GM19099 (cell line): ENCODE data around the gene RHBDD3.

Experiments
- POLR2A ChIP-seq: IDR thresholded peaks from 3 replicates; pipeline ENCODE4 v1.6.1; 2011; ENCODE audit warnings: low read depth; ENCODE audit not compliant: insufficient read length; ENCODE audit errors: extremely low read depth

Gene RHBDD3

GRCh38 chr22:29267858-29268510, at the start of gene RHBDD3, which contains the start of gene EWSR1:
RHBDD3 (minus strand) TSS chr22:29267981; CDS start chr22:29265626, 2,355 bp downstream.
EWSR1 (plus strand) TSS chr22:29268268; CDS start chr22:29268337, 69 bp downstream.
- TF ChIP-seq POLR2A: peak; percentile 76

DNA sequence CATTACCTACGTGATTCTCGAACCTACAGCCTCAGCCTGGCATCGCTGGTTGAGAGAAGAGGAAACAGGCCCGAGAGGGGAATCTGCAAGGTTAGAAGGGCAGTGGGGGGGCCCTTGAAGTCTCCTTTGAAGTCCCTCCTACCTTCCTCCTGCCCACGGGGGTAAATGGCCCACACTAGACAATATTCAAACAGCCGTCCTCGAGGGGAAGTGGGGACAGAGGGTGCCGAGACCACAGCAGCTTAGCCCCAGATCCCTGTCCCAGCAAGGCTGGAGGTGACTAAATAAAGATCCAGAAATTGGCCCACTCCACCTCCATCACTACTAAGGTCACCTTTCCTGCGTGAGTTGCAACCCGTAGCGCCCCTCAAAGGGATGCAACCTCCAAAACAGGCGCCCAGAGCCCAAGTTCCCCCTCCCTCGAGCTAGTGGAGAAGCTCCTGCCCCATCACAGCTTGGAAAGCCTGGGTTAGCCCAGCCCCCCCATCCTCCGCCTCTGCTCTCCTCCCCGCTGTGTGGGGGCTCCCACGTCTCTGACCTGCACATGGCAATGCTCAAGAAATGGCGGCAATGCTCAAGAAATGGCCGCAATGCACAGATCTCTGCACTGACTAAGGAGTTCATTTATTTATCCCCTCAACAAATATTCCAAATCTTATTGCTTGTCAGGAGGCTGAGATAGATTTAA, 48.5 kb upstream of the RHBDD3 start:
- TF ChIP-seq POLR2A: no peak

GRCh38 chr22:29315286-29316140, 47.7 kb upstream of the RHBDD3 start, which contains the start of gene RASL10A:
RASL10A (minus strand) TSS chr22:29315697; CDS start chr22:29315246, 451 bp downstream.
- no peak for TF ChIP-seq POLR2A

DNA sequence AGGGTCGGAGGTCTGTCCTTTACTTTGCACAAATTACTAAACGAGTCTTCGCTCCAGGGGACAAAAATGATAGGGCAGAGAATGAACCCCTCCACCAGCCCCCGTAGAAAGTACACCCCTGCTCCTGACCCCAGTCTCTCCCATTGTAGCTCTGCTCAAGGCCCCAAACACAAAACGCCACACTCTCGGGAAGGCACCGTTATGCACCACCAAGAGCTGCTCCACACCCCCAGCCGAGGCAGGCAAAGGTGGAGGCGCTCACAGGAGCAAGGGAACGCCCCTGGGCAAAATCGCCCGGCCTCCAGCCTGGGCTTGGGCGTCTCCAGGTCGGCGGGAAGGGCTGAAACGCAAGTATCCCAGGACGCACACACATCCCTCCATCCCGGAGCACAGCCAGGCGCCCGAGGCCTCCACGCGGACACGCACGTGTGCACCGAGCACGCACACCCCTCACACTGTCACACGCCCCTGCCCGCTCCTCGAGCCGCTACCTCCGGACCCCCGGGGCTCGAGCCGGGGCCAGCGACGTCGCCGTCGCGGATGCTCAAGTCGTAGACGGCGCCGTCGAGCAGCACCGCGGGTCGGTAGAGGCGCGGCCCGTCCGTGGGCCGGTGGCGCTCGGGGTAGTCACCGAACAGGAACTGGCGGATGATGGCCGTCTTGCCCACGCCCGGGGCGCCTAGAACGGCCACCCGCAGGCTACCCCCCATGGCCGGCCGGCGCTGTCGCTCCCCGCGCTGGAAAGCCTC, 46.9 kb upstream of the RHBDD3 start:
- TF ChIP-seq POLR2A: no peak

GRCh38 chr22:29313576-29314466, 46.0 kb upstream of the RHBDD3 start:
- TF ChIP-seq POLR2A: no peak

DNA sequence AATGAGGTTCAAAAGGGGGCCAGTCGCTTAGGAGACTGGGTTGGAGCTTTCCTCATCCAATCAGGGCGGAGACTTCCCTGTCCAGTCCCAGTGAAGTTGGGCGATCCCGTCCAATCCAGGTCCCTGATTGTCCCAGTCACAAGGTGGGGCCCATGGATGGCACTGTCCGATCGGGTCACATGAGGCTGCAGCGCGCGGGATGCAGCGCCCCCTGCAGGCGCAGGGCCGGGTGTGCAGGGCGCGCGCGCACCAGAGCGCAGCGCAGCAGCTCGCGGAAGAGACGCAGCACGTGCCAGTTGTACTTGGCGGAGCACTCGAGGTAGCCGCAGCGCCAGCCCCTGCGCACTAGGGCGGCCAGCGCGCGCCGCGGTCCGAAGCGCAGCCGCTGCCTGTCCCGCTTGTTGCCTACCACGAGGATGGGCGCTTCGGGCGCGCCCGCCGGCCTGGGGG, 45.4 kb upstream of the RHBDD3 start:
- no peak for TF ChIP-seq POLR2A

DNA sequence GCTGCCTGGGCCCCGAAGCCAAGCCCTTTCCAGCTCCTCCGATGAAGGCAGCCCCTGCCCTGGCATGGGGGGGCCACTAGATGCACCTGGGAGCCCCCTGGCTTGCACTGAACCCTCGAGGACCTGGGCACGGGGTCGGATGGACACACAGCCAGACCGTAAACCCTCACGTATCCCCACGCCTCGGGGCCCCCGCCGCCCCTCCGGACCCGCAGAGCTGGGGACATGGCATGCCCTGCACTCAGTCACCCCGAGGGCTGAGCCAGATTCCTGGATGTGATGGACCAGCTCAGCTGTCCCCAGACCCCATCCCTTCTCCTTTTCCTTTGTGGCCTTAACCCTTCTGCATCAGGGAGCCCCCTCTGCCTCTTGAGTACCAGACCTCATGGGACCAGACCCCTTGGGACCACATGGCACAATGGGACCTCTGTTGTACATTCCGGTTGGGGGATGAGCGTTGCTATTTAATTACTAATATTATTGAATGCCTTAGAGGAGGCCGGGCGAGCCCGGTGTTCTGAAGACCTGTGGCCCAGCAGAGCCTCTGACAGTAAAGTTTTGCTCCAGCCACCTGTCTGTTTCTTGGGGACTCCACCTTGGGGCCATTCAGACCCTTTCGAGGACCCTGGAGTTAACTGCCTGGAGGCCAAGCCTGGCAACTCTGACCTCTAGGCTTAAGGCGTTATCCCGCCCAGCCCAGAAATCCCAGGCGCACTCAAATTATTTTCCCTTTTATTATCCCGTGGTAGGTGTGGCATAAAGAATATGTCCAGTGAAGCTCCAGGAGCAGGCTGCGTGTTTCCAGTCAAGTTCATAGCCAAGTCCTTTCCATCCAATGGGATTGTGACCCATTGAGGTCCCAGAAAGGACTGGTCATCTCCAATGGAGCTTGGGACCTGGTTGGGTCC, 44.7 kb upstream of the RHBDD3 start:
- TF ChIP-seq POLR2A: no peak

GRCh38 chr22:29311464-29312217, 43.9 kb upstream of the RHBDD3 start:
- no peak for TF ChIP-seq POLR2A

GRCh38 chr22:29310863-29311339, 43.1 kb upstream of the RHBDD3 start:
- TF ChIP-seq POLR2A: no peak

- no peak for TF ChIP-seq POLR2A
These were observed 42.5 kb upstream of the RHBDD3 start for GRCh38 chr22:29310065-29310862.
